ENCODE measurements around the gene AQP5.

Gene AQP5

GRCh38 chr12:49930515-49931288 lies 31.0 kb upstream of the AQP5 start:
- no peak overlapping the region for H3K4me3 ChIP-seq

GRCh38 chr12:49932023-49932422 lies 29.6 kb upstream of the AQP5 start:
- Histone ChIP-seq H3K4me3 (no peak overlapping the region), H3K27ac (no peak overlapping the region)

More at GRCh38 chr12:49930515-49931288, 31.0 kb upstream of the AQP5 start:
- no peak overlapping the region for H3K27ac ChIP-seq

- H3K4me3 ChIP-seq, result no peak overlapping the region
These were observed 29.0 kb upstream of the AQP5 start for GRCh38 chr12:49932533-49933130.

GRCh38 chr12:49933796-49934195 lies 27.9 kb upstream of the AQP5 start:
- H3K27ac ChIP-seq, result no peak overlapping the region
- H3K4me3 ChIP-seq, result no peak overlapping the region

More at GRCh38 chr12:49932533-49933130, 29.0 kb upstream of the AQP5 start:
- no peak overlapping the region for H3K27ac ChIP-seq

- H3K27ac ChIP-seq, result no peak overlapping the region
These were observed 27.2 kb upstream of the AQP5 start for GRCh38 chr12:49934505-49934904.

GRCh38 chr12:49936925-49937324 lies 24.7 kb upstream of the AQP5 start:
- no peak overlapping the region for H3K27ac ChIP-seq
- no peak overlapping the region for H3K4me3 ChIP-seq

More at GRCh38 chr12:49934505-49934904, 27.2 kb upstream of the AQP5 start:
- no peak overlapping the region for H3K4me3 ChIP-seq

GRCh38 chr12:49937639-49938300 lies 23.9 kb upstream of the AQP5 start:
- Histone ChIP-seq H3K27ac (peak overlapping the region in 1 of 21 experiments; percentile 14), H3K4me3 (no peak overlapping the region)

GRCh38 chr12:49939307-49939706 lies 22.4 kb upstream of the AQP5 start:
- Histone ChIP-seq H3K27ac (no peak overlapping the region), H3K4me3 (no peak overlapping the region)

- H3K27ac ChIP-seq, result no peak overlapping the region
- no peak overlapping the region for H3K4me3 ChIP-seq
These were observed 22.0 kb upstream of the AQP5 start for GRCh38 chr12:49939707-49940106.

- Histone ChIP-seq H3K27ac (no peak overlapping the region), H3K4me3 (no peak overlapping the region)
These were observed 19.8 kb upstream of the AQP5 start for GRCh38 chr12:49941556-49942511.

- H3K27ac ChIP-seq, result peak overlapping the region in 1 of 21 experiments; percentile 81
These were observed 19.2 kb upstream of the AQP5 start for GRCh38 chr12:49942512-49942893.

GRCh38 chr12:49942921-49943624 lies 18.6 kb upstream of the AQP5 start:
- Histone ChIP-seq H3K4me3 (no peak overlapping the region), H3K27ac (peak overlapping the region in 7 of 21 experiments; percentile 9 to 81 (median 29))

More at GRCh38 chr12:49942512-49942893, 19.2 kb upstream of the AQP5 start:
- H3K4me3 ChIP-seq, result no peak overlapping the region

GRCh38 chr12:49943625-49943960 lies 18.1 kb upstream of the AQP5 start:
- Histone ChIP-seq H3K27ac (peak overlapping the region in 6 of 21 experiments; percentile 9 to 81 (median 44)), H3K4me3 (no peak overlapping the region)

- H3K27ac ChIP-seq, result peak overlapping the region in 4 of 21 experiments; percentile 9 to 81 (median 60)
- no peak overlapping the region for H3K4me3 ChIP-seq
These were observed 17.6 kb upstream of the AQP5 start for GRCh38 chr12:49944046-49944445.

- Histone ChIP-seq H3K4me3 (no peak overlapping the region), H3K27ac (peak overlapping the region in 7 of 21 experiments; percentile 27 to 81 (median 60))
These were observed 17.0 kb upstream of the AQP5 start for GRCh38 chr12:49944718-49945117.

- peak overlapping the region in 12 of 21 experiments; percentile 16 to 81 (median 56) for H3K27ac ChIP-seq
- peak overlapping the region in 4 of 7 experiments; percentile 0 to 10 (median 10) for H3K4me3 ChIP-seq
These were observed 16.1 kb upstream of the AQP5 start for GRCh38 chr12:49945394-49946080.

- peak overlapping the region in 9 of 21 experiments; percentile 27 to 71 (median 58) for H3K27ac ChIP-seq
- H3K4me3 ChIP-seq, result no peak overlapping the region
These were observed 15.6 kb upstream of the AQP5 start for GRCh38 chr12:49946086-49946485.

- peak overlapping the region in 2 of 21 experiments; percentile 11 to 25 for H3K27ac ChIP-seq
- no peak overlapping the region for H3K4me3 ChIP-seq
These were observed 15.2 kb upstream of the AQP5 start for GRCh38 chr12:49946497-49946896.

Measured in skin epidermis (tissue), 12 donors.